Measurements from ENCODE around the gene HYAL3. TPM values are rescaled to one million over a fixed set of nuclear protein-coding genes. Genes with fewer than 3 reads are reported as not detected.
A peak's percentile ranks its signal among the peaks of the same experiment; 100 is the strongest.

Gene HYAL3
- total and polyA plus RNA-seq, 2 of the 8 experiments (the other 6 are each of a cell fraction or from before 2014, with no cell fraction given), result 3.2 to 12.2 TPM

- Histone ChIP-seq H4K8ac (ENCODE audit: extremely low read depth, insufficient read depth, low read length) (no peak overlapping the region), H3K18ac (ENCODE audit: extremely low read depth, low read length) (peak overlapping the region; percentile 44; the same call in 1 of the 2 replicates), H3K4me1 (replicated peaks in 1 of 4; ENCODE audit: control insufficient read depth in 3 of 4, insufficient read depth in 4 of 4, low read length in 3 of 4) (peaks cover 12 to 70% (median 61%) of the 10 kb centered on the region in 4 experiments), H2AFZ (ENCODE audit: low read length) (no peak overlapping the region), H3K27ac (ENCODE audit: low read depth, low read length) (peak overlapping the region; percentile 65), H3K56ac (replicated peaks; ENCODE audit: insufficient read length, low read depth, low read length) (no peak overlapping the region), H2BK20ac (ENCODE audit: low read length) (peak overlapping the region; percentile 34; the same call in 1 of the 2 replicates), H3K79me1 (ENCODE audit: low read depth, low read length) (peaks cover 26% of the 10 kb centered on the region), H4K5ac (ENCODE audit: insufficient read length, low read depth, low read length) (no peak overlapping the region), H3K4ac (replicated peaks; ENCODE audit: insufficient read length, low read depth, low read length) (peak overlapping the region; percentile 15), H2BK5ac (ENCODE audit: low read depth, low read length) (peak overlapping the region; percentile 55; the same call in 1 of the 2 replicates), H3K4me3 (ENCODE audit: extremely low read depth in 1 of 4, insufficient read depth in 2 of 4, low read depth in 3 of 4, low read length in 4 of 4) (no peak overlapping the region), H3K36me3 (ENCODE audit: control insufficient read depth in 2 of 4, insufficient read depth in 4 of 4, low read length in 3 of 4) (peaks cover 0 to 3% (median 2%) of the 10 kb centered on the region in 4 experiments; a peak in 2 of 8 replicates), H2BK120ac (replicated peaks; ENCODE audit: low read depth, low read length) (peak overlapping the region; percentile 5), H3K4me2 (ENCODE audit: insufficient read depth in 1 of 2, low read depth in 2 of 2, low read length in 2 of 2) (no peak overlapping the region), H3K79me2 (ENCODE audit: control insufficient read depth in 1 of 2, insufficient read depth in 2 of 2, low read length in 2 of 2) (peaks cover 31 to 91% of the 10 kb centered on the region in 2 experiments), H3K14ac (ENCODE audit: insufficient read length) (no peak overlapping the region), H2BK12ac (ENCODE audit: low read depth, low read length) (0 out of 2 replicates have a peak overlapping the region, but pooled peaks have one; percentile 19), H2BK15ac (ENCODE audit: low read length) (peak overlapping the region; percentile 95; the same call in 1 of the 2 replicates), H3K9ac (replicated peaks in 1 of 4; ENCODE audit: extremely low read depth in 1 of 4, low read depth in 3 of 4, low read length in 3 of 4) (no peak overlapping the region), H4K91ac (replicated peaks; ENCODE audit: insufficient read length, low read length) (peak overlapping the region; percentile 71), H4K20me1 (replicated peaks in 1 of 2; ENCODE audit: control insufficient read depth in 1 of 2, insufficient read depth in 2 of 2, low read length in 2 of 2) (peaks cover 21 to 34% of the 10 kb centered on the region in 2 experiments), H3K27me3 (replicated peaks in 1 of 4; ENCODE audit: control insufficient read depth in 3 of 4, extremely low read depth in 1 of 4, insufficient read depth in 3 of 4, low read length in 3 of 4) (no peaks in the 10 kb centered on the region), H3K23me2 (ENCODE audit: low read depth, low read length) (peaks cover 5% of the 10 kb centered on the region; the same call in 1 of the 2 replicates), H3K9me3 (ENCODE audit: insufficient read depth in 2 of 2, low read depth in 1 of 2, low read length in 1 of 2) (no peaks in the 10 kb centered on the region), H2AK5ac (ENCODE audit: low read depth, low read length) (no peak overlapping the region), H3K23ac (ENCODE audit: insufficient read length) (no peak overlapping the region)
- FAIRE-seq (no peak), DNase-seq (ENCODE audit: low read depth in 1 of 2, low spot score in 2 of 2) (no peak)
- ChIA-PET POLR2A (ENCODE audit: partially characterized antibody) (interaction anchor here (1.1 to 3.4 kb wide), 7 partner anchors 10 to 52 kb away, joined by 3 to 14 read pairs (median 4); partner anchors contain the start of gene GNAT1), CTCF (ENCODE audit: partially characterized antibody) (interaction anchor here (1.4 to 53.5 kb wide), 4 partner anchors 16 to 124 kb away, joined by 4 to 2149 read pairs (median 1135); partner anchors contain the start of genes GNAI2, GNAT1, LSMEM2 and SEMA3B)
- TF ChIP-seq BRCA1 (IDR thresholded peaks at IDR 0.05; ENCODE audit: low read depth, low read length) (no peak), CEBPB (IDR thresholded peaks at IDR 0.05; ENCODE audit: low read depth, low read length) (no peak), KDM1A (IDR thresholded peaks at IDR 0.05; ENCODE audit: borderline replicate concordance, low read length) (peak; percentile 60; the same call in 1 of the 2 replicates), BCL11A (IDR thresholded peaks at IDR 0.05; ENCODE audit: low read depth in 2 of 2, low read length in 2 of 2) (no peak)
- 90% methylated on average over 4 of the region's 4 CpGs; no CpG with 5 or more reads in 1 of the 2 experiments for WGBS, 2 experiments (ENCODE audit: extremely low coverage in 1 of 2, insufficient coverage in 1 of 2, insufficient read length in 1 of 2, insufficient replicate concordance in 2 of 2, low coverage in 1 of 2, low lambda C conversion rate in 2 of 2, missing lambda C conversion rate in 1 of 2)
These were observed 55.7 kb downstream of the HYAL3 start for GRCh38 chr3:50243543-50243895.

Data from H1 (cell line).